Measurements from ENCODE around the gene TGFB3.
"Not testable (repeated sequence)": the region's sequence is repeated elsewhere in the genome, so short reads cannot be mapped to it uniquely, and the experiment has no call there.

Gene TGFB3

DNA sequence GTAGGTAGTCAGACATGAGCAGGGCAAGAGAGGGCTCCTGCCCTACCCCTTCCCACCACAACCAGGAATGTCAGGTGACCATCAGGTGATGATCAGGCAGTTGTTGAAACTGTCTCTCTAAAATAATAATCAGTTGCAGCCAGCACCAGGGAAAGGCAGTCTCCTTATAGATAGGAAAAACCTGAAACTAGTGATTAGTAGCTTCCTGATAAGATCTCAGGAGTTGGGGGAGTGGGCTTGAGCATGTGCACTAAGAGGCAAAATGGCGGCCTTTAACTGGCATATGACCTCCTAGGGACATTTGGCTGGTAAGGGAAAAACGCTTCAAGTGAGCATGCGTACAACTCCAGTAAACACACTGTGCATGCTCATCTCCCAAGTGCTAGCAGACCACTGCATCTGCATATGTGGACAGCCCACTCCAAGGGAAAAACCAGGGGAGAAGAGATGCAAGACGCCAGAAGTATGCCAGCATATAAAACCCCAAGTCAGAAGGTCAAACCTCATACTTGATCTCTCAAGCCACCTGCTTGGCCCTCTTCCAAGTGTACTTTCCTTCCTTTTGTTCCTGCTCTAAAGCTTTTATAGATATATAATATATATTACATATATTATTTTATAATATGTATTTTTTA lies 37.1 kb downstream of the TGFB3 start:
- DNase-seq = no peak

- DNase-seq = peak; percentile 29
Observed at GRCh38 chr14:75941030-75941429, 40.8 kb downstream of the TGFB3 start.

DNA sequence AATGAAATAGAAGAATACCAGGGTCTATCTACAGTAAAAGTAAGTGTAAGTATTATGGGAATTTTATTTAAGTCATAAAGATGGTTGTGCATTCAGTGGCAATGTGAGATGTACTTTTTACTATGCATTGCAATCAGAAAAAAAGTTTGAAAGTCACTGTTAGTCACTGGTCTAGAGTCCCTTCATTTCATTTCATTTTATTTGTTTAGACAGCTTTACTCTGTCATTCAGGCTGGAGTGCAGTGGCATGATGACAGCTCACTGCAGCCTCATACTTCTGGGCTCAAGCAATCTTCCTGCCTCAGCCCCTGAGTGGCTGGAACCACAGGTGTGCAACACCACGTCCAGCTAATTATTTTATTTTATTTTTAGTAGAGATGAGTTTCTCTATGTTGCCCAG lies 42.6 kb downstream of the TGFB3 start:
- no peak for DNase-seq

- no peak for DNase-seq
Observed at GRCh38 chr14:75934998-75935628, 46.7 kb downstream of the TGFB3 start.

DNA sequence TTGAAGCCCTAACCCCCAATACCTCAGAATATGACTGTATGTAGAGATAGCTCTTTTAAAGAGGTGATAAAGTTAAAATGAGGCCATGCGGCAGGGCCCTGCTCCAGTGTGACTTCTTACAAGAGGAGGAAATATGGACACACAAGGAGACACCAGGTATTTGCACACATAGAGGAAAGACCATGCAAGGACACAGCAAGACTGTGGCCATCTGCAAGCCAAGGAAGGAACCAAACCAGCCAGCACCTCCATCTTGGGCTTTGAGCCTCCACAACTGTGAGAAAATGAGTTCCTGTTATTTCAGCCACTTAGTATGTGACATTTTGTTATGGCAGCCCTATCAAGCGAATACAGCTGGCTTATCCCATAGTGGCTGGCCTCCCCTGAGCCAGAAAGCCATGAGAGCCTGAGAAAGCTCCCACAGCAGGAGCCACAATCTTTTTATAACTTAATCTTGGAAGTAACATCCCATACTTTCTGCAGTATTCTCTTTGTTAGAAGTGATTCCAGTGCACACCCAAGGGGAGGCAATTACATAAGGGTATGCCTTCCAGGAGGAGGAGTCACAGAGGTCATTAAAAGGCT lies 48.0 kb downstream of the TGFB3 start:
- no peak for DNase-seq

- peak; percentile 70 for DNase-seq
Observed at GRCh38 chr14:75928690-75929181, 53.1 kb downstream of the TGFB3 start.

GRCh38 chr14:75927564-75928087 lies 54.2 kb downstream of the TGFB3 start:
- DNase-seq = no peak

DNA sequence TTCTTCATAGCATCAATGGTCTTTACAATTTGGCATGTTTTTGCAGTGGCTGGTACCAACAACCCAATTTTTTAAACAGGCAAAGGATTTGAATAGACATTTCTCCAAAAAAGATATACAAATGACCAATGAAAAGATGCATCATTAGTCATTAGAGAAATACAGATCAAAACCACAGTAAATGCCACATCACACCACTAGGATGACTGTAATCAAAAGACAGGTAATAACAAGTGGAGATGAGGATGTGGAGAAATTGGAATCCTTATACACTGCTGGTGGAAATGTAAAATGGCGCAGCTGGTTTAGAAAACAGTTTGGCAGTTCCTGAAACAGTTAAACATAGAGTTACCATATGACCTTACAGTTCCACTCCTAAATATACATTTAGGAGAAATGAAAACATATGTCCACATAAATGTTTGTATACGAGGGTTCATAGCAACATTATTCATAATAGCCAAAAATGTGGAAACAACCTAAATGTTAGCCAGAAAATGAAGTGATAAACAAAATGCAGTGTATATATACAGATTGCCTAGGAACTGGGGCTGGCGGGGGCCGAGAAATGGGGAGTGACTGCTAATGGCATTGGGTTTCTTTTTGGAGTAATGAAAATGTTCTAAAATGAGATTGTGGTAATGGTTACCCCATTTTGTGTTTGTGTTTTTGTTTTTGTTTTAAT lies 55.2 kb downstream of the TGFB3 start:
- no peak for DNase-seq

GRCh38 chr14:75925141-75925840 lies 56.5 kb downstream of the TGFB3 start:
- not testable (repeated sequence) for DNase-seq

DNA sequence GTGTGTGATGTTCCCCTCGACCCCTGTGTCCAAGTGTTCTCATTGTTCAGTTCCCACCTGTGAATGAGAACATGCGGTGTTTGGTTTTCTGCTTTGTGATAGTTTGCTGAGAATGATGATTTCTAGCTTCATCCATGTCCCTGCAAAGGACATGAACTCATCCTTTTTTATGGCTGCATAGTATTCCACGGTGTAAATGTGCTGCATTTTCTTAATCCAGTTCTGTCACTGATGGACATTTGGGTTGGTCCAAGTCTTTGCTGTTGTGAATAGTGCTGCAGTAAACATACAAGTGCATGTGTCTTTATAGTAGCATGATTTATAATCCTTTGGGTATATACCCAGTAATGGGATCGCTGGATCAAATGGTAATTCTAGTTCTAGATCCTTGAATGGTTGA lies 61.4 kb downstream of the TGFB3 start:
- DNase-seq = not testable (repeated sequence)

- DNase-seq = no peak
Observed at GRCh38 chr14:75917946-75918335, 63.9 kb downstream of the TGFB3 start.

DNA sequence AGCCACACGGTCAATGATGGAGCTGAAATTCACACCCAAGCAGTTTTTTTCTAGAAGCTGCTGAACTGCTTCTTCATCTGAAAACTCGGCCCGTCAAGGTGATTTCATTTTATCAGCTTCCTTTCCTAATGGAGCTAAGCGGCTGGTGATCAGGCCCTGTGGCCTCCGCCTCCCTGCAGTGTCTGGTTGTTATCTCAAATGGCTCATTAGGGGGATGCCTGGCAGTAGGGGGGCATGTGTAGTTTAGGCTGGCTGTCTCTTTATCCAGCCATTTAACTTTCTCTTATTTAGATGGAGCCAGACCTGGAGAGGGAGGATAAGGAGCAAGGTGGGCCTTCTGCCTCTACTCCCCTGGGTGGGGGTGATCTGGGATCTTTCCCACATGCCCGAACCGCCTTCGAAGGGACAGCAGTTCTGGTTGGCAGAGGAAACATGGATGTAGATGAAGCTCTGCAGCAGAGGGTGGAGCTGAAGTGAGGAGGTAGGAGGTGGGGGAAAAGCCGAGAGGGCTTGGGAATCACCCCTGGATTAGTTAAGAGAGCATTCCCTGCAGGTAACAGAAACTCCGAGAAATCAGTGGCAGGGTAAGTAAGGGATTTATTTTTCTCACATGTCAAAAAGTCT lies 64.4 kb downstream of the TGFB3 start:
- DNase-seq = no peak

GRCh38 chr14:75915045-75915444 lies 66.8 kb downstream of the TGFB3 start:
- no peak for DNase-seq

DNA sequence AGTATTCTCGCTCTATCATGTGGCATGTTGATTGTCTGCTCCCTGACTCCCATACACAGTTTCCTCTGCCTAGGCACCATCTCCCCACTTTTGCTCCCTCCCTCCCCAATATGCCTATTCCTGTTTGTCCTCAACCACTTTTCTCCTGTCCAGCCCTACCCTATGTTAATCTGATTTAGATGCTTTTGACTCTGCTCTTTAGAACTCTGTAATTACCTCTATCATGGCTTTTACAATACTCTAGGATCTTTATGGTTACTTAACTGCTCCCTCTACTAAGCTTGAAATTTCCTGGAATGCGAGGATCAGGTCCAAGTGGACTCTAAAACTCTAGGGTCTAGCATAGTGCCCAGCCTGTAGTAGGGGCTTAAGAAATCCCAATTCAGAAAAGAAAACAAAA lies 68.6 kb downstream of the TGFB3 start:
- DNase-seq = no peak

DNA sequence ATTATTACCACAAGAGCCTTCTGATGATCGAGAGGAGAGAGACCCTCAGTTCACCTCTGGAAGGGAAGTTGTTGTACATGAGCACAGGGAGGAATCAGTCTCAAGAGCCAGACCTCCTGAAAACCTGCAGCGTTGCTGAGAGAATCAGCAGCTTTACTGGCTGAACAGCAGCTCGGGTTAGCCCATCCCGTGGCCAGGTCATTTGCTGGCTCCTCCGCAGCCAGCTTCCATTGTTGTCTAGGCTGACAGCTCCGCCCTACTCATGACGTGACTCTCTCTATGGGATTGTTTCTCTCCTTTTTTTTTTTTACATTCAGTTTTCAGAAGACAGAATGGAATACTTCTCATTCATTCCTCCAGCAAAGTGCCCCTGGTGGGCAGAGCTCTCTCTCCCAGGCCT lies 69.9 kb downstream of the TGFB3 start:
- no peak for DNase-seq

DNA sequence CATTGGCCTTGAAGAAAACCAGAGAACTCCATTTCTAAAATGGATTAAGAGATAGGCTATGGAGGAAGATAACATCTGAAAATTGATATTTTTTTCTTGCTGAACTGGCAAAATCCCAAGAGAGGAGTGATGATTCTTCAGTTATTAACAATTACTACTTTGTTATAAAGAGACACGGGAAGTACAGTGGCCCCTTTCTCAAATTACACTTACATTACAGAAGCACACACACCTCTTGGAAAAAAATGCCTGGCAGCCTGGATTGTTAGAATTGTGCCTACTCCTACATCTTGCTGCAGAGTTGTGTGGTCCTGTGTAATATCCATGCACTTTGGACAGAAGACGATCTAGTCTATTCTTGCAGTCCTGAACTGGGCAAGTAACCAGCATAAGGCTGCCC lies 71.7 kb downstream of the TGFB3 start:
- no peak for DNase-seq

DNA sequence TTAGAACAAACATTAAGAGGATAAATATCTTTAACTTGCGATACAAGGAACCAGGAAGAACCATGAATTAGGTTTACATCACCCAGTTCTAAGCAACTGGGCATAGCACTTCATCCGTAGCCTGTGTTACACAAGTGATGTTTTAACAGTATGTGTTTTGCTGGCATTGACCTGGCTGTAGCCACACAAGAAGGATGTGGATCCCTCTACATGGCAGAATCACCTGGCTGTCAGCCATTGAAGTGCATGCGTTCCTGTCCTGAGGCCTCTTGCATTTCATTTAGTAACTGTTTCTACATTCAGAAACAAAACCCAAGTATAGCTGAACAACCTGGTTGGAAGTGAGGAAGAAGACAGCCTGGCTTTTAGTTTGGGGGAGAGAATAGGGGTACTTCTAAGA lies 72.2 kb downstream of the TGFB3 start:
- DNase-seq = no peak

All from NCI-H2171 (cell line).